H9 (cell line): ENCODE data around the gene ANKDD1A. TPM values are rescaled to one million over a fixed set of nuclear protein-coding genes. Genes with fewer than 3 reads are reported as not detected.

Source experiments
- DNase-seq: peaks from one replicate; pipeline ENCODE4 v3.0.0-alpha.2; 2017
- H2AFZ ChIP-seq: one replicate; pipeline ENCODE4 v1.6.1; 2013; ENCODE audit warnings: mild to moderate bottlenecking, low read length, control low read depth, moderate library complexity
- H2AK5ac ChIP-seq: 2 replicates; pipeline ENCODE4 v1.6.1; 2013; ENCODE audit warnings: low read length, control low read depth, mixed read lengths; ENCODE audit not compliant: insufficient read length
- H2BK120ac ChIP-seq: one replicate; pipeline ENCODE4 v1.6.1; 2013; ENCODE audit warnings: low read depth, mild to moderate bottlenecking, low read length, control low read depth, inconsistent platforms; ENCODE audit not compliant: poor library complexity, severe bottlenecking
- H2BK12ac ChIP-seq: 2 replicates; pipeline ENCODE4 v1.6.1; 2013; ENCODE audit warnings: low read length, control low read depth, mixed read lengths, low read depth; ENCODE audit not compliant: insufficient read length
- H2BK15ac ChIP-seq: 2 replicates; pipeline ENCODE4 v1.6.1; 2013; ENCODE audit warnings: low read depth, low read length, control low read depth
- H2BK20ac ChIP-seq: one replicate; pipeline ENCODE4 v1.6.1; 2013; ENCODE audit warnings: low read depth, mild to moderate bottlenecking, low read length, control low read depth, inconsistent platforms; ENCODE audit not compliant: poor library complexity, severe bottlenecking
- H2BK5ac ChIP-seq: 2 replicates; pipeline ENCODE4 v1.6.1; 2013; ENCODE audit warnings: low read length, control low read depth, mixed read lengths; ENCODE audit not compliant: insufficient read length
- H3K14ac ChIP-seq: 2 replicates; pipeline ENCODE4 v1.6.1; 2013; ENCODE audit warnings: low read length, control low read depth; ENCODE audit not compliant: insufficient read depth
- H3K18ac ChIP-seq: 2 replicates; pipeline ENCODE4 v1.6.1; 2013; ENCODE audit warnings: low read depth, mild to moderate bottlenecking, mixed read lengths, low read length, control low read depth; ENCODE audit not compliant: insufficient read length
- H3K23ac ChIP-seq: 2 replicates; pipeline ENCODE4 v1.6.1; 2013; ENCODE audit warnings: low read length, control low read depth, mixed read lengths, low read depth; ENCODE audit not compliant: insufficient read length
- H3K23me2 ChIP-seq: 2 replicates; pipeline ENCODE4 v1.6.1; 2013; ENCODE audit warnings: low read depth, mild to moderate bottlenecking, mixed read lengths, low read length, control low read depth; ENCODE audit not compliant: insufficient read length, poor library complexity, severe bottlenecking
- H3K27ac ChIP-seq: 2 replicates; pipeline ENCODE4 v1.5.1; 2013; ENCODE audit warnings: low read length, control low read depth, mixed read lengths, low read depth; ENCODE audit not compliant: insufficient read length
- H3K27me3 ChIP-seq: 2 replicates; pipeline ENCODE4 v1.6.1; 2013; ENCODE audit warnings: low read length, control low read depth, inconsistent platforms; ENCODE audit not compliant: insufficient read depth
- H3K4ac ChIP-seq: 2 replicates; pipeline ENCODE4 v1.6.1; 2013; ENCODE audit warnings: low read depth, mild to moderate bottlenecking, control low read depth, inconsistent platforms, low read length, moderate library complexity
- H3K4me1 ChIP-seq: 2 replicates; pipeline ENCODE4 v1.6.1; 2013; ENCODE audit warnings: low read length, control low read depth, inconsistent platforms; ENCODE audit not compliant: insufficient read depth
- H3K4me2 ChIP-seq: 2 replicates; pipeline ENCODE4 v1.6.1; 2013; ENCODE audit warnings: low read length, control low read depth, mixed read lengths; ENCODE audit not compliant: insufficient read length, insufficient read depth
- H3K56ac ChIP-seq: 2 replicates; pipeline ENCODE4 v1.6.1; 2013; ENCODE audit warnings: low read depth, mild to moderate bottlenecking, mixed read lengths, low read length, control low read depth; ENCODE audit not compliant: insufficient read length
- H3K79me1 ChIP-seq: 2 replicates; pipeline ENCODE4 v1.6.1; 2013; ENCODE audit warnings: low read depth, mild to moderate bottlenecking, moderate library complexity, low read length, control low read depth, inconsistent platforms; ENCODE audit not compliant: insufficient read depth, poor library complexity, severe bottlenecking
- H3K79me2 ChIP-seq: 2 replicates; pipeline ENCODE4 v1.6.1; 2013; ENCODE audit warnings: low read length, control low read depth, inconsistent platforms; ENCODE audit not compliant: insufficient read depth
- H3K9ac ChIP-seq: 2 replicates; pipeline ENCODE4 v1.6.1; 2013; ENCODE audit warnings: low read length, control low read depth, mixed read lengths; ENCODE audit not compliant: insufficient read length; ENCODE audit errors: extremely low read depth
- H3K9me3 ChIP-seq: one replicate; pipeline ENCODE4 v1.6.1; 2013; ENCODE audit warnings: low read depth, low read length, inconsistent platforms; ENCODE audit not compliant: control insufficient read depth
- H3T11ph ChIP-seq: one replicate; pipeline ENCODE4 v1.6.1; 2013; ENCODE audit warnings: mild to moderate bottlenecking, low read length, control low read depth, inconsistent platforms
- H4K20me1 ChIP-seq: one replicate; pipeline ENCODE4 v1.6.1; 2013; ENCODE audit not compliant: control insufficient read depth, insufficient read length, insufficient read depth
- H4K5ac ChIP-seq: 2 replicates; pipeline ENCODE4 v1.6.1; 2013; ENCODE audit warnings: low read depth, mild to moderate bottlenecking, mixed read lengths, low read length, control low read depth; ENCODE audit not compliant: insufficient read length
- H4K8ac ChIP-seq: replicated peaks from 2 replicates; pipeline ENCODE4 v1.6.1; 2013; ENCODE audit warnings: low read length, control low read depth, mixed read lengths, low read depth; ENCODE audit not compliant: insufficient read length
- H4K91ac ChIP-seq: 2 replicates; pipeline ENCODE4 v1.6.1; 2013; ENCODE audit warnings: low read depth, mild to moderate bottlenecking, moderate library complexity, mixed read lengths, low read length, control low read depth; ENCODE audit not compliant: insufficient read length
- H3K27ac Mint-ChIP-seq, 3 experiments: 2 replicates in 2 of 3; 3 replicates in 1 of 3; pipeline ENCODE4 v1.8.0; 2020 to 2021; ENCODE audit warnings: mixed read lengths in 3 of 3, mild to moderate bottlenecking in 1 of 3, moderate library complexity in 1 of 3
- H3K27me3 Mint-ChIP-seq: 2 replicates; pipeline ENCODE4 v1.8.0; 2021; ENCODE audit warnings: low read depth, mild to moderate bottlenecking, moderate library complexity, mixed read lengths
- H3K36me3 Mint-ChIP-seq, 3 experiments: 2 replicates in 2 of 3; 3 replicates in 1 of 3; pipeline ENCODE4 v1.8.0; 2020 to 2021; ENCODE audit warnings: low read depth in 3 of 3, mixed read lengths in 3 of 3; ENCODE audit not compliant: insufficient read depth in 1 of 3
- H3K4me1 Mint-ChIP-seq, 2 experiments: 2 replicates each; pipeline ENCODE4 v1.8.0; 2020; ENCODE audit warnings: mixed read lengths in 2 of 2
- H3K4me3 Mint-ChIP-seq, 2 experiments: 2 replicates in 1 of 2; 3 replicates in 1 of 2; pipeline ENCODE4 v1.8.0; 2020 to 2021; ENCODE audit warnings: mild to moderate bottlenecking in 2 of 2, mixed read lengths in 2 of 2, moderate library complexity in 1 of 2
- H3K9me3 Mint-ChIP-seq, 2 experiments: 2 replicates in 1 of 2; 3 replicates in 1 of 2; pipeline ENCODE4 v1.8.0; 2020; ENCODE audit warnings: mild to moderate bottlenecking in 2 of 2, mixed read lengths in 2 of 2, moderate library complexity in 1 of 2
- total RNA-seq: library from RNA; stranded (reverse); gene quantifications from 2 replicates; pipeline ENCODE4 v1.2.1, GENCODE V29; 2021
- TF ChIP-seq, protein P1 (sequence below): fragments of 200-600 bp; sonication (generic); conservative IDR thresholded peaks from 3 replicates; pipeline ENCODE4 v1.8.0; 2021; ENCODE audit warnings: antibody characterized with exemption, mild to moderate bottlenecking

Gene ANKDD1A
- total RNA-seq, 1 experiment from 2014 or later = 3.7 TPM

DNA sequence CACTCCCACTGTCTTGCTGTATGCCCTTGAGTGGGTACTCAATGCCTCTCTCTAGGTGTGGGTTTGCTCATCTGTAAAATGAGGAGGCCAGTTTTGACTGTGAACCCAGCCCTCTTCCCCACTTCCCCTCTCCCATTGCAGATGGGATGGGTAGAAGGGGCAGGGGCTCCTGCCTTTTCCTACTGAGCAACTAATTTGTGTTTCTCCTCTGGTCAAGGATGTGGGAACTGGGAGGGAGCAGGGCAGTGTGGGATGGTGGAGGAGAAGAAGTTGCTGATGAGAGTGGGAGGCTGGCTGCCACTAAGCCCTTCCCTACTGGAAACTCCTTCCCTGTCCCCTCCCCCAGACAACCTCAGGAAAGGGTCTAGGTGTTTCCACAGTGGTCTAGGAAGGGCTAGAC lies 20.1 kb upstream of the ANKDD1A start:
- peaks cover 5% of the 10 kb centered on the region; the same call in 1 of the 2 replicates for H3K27me3 Mint-ChIP-seq
- no peak overlapping the region for H2BK20ac ChIP-seq
- H3K4ac ChIP-seq = no peak overlapping the region
- H3K79me1 ChIP-seq = no peaks in the 10 kb centered on the region
- no peak overlapping the region; a peak in 1 of 7 replicates for H3K27ac Mint-ChIP-seq
- H2AK5ac ChIP-seq = no peak overlapping the region
- H2BK15ac ChIP-seq = no peak overlapping the region
- no peak overlapping the region for H2AFZ ChIP-seq
- no peak for DNase-seq
- H3T11ph ChIP-seq = no peak overlapping the region
- H3K27ac ChIP-seq = no peak overlapping the region
- no peak overlapping the region for H2BK5ac ChIP-seq
- H3K27me3 ChIP-seq = no peaks in the 10 kb centered on the region
- no peak overlapping the region for H3K56ac ChIP-seq
- no peak overlapping the region for H4K8ac ChIP-seq
- H3K4me2 ChIP-seq = no peak overlapping the region
- peaks cover 6% of the 10 kb centered on the region; the same call in 1 of the 2 replicates for H3K4me1 ChIP-seq
- H3K79me2 ChIP-seq = no peaks in the 10 kb centered on the region
- H3K23ac ChIP-seq = no peak overlapping the region
- no peak overlapping the region for H4K5ac ChIP-seq
- H3K9ac ChIP-seq = no peak overlapping the region
- H4K91ac ChIP-seq = no peak overlapping the region
- no peak overlapping the region for H2BK120ac ChIP-seq
- H3K23me2 ChIP-seq = peaks cover 8% of the 10 kb centered on the region
- H4K20me1 ChIP-seq = no peaks in the 10 kb centered on the region
- no peak overlapping the region for H2BK12ac ChIP-seq
- no peaks in the 10 kb centered on the region for H3K36me3 Mint-ChIP-seq
- TF ChIP-seq, protein P1, sequence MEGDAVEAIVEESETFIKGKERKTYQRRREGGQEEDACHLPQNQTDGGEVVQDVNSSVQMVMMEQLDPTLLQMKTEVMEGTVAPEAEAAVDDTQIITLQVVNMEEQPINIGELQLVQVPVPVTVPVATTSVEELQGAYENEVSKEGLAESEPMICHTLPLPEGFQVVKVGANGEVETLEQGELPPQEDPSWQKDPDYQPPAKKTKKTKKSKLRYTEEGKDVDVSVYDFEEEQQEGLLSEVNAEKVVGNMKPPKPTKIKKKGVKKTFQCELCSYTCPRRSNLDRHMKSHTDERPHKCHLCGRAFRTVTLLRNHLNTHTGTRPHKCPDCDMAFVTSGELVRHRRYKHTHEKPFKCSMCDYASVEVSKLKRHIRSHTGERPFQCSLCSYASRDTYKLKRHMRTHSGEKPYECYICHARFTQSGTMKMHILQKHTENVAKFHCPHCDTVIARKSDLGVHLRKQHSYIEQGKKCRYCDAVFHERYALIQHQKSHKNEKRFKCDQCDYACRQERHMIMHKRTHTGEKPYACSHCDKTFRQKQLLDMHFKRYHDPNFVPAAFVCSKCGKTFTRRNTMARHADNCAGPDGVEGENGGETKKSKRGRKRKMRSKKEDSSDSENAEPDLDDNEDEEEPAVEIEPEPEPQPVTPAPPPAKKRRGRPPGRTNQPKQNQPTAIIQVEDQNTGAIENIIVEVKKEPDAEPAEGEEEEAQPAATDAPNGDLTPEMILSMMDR = no peak
- no peak overlapping the region for H3K18ac ChIP-seq
- H3K4me1 Mint-ChIP-seq = peaks cover 30 to 54% of the 10 kb centered on the region in 2 experiments
- no peaks in the 10 kb centered on the region for H3K9me3 Mint-ChIP-seq
- no peak overlapping the region for H3K4me3 Mint-ChIP-seq
- H3K9me3 ChIP-seq = no peaks in the 10 kb centered on the region
- H3K14ac ChIP-seq = no peak overlapping the region
